ENCODE data around the gene MYL4.

DNA sequence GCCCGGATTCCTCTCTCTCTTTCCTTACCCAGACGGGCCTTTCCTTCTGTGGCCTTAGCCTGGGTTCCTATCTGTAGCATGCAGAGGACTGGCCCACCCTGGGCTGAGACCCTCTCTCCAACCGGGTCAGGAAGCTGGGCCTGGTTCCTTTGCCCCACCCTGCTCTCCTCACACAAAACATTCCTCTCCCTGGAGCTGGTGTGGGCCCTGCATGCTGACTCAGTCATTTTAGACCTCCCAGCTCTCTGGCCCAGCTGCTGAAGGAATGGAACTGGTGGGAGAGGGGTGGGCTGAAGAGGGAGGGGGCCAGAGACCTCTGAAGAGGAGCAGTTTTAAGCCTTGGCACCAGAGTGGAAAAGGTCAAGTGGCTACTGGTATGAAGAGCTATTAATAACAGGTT, 957 bp downstream of the MYL4 start:
- TF ChIP-seq YY1 (IDR thresholded peaks at IDR 0.05; ENCODE audit: low read depth, low read length) (no peak), EP300 (IDR thresholded peaks at IDR 0.05; ENCODE audit: borderline replicate concordance in 1 of 2, control insufficient read depth in 1 of 2, low read depth in 2 of 2, low read length in 2 of 2) (no peak), MXI1 (IDR thresholded peaks at IDR 0.05; ENCODE audit: low read depth, low read length) (no peak), ELK1 (IDR thresholded peaks at IDR 0.05; ENCODE audit: low read depth, low read length) (no peak), RFX5 (IDR thresholded peaks at IDR 0.05; ENCODE audit: low read depth, low read length) (no peak), SMAD5 (IDR thresholded peaks at IDR 0.05; ENCODE audit: low read depth) (no peak), NBN (IDR thresholded peaks at IDR 0.05) (no peak), POLR2AphosphoS5 (IDR thresholded peaks at IDR 0.05; ENCODE audit: low read length) (no peak), HDAC2 (IDR thresholded peaks at IDR 0.05) (no peak), EZH2 (IDR thresholded peaks at IDR 0.05; ENCODE audit: borderline replicate concordance, control insufficient read depth, low read depth, low read length) (no peak), TCF12 (IDR thresholded peaks at IDR 0.05; ENCODE audit: low read depth, low read length) (no peak), ZNF274 (IDR thresholded peaks at IDR 0.05; ENCODE audit: insufficient read depth, insufficient read length) (no peak)
- TF ChIP-seq, protein P1, sequence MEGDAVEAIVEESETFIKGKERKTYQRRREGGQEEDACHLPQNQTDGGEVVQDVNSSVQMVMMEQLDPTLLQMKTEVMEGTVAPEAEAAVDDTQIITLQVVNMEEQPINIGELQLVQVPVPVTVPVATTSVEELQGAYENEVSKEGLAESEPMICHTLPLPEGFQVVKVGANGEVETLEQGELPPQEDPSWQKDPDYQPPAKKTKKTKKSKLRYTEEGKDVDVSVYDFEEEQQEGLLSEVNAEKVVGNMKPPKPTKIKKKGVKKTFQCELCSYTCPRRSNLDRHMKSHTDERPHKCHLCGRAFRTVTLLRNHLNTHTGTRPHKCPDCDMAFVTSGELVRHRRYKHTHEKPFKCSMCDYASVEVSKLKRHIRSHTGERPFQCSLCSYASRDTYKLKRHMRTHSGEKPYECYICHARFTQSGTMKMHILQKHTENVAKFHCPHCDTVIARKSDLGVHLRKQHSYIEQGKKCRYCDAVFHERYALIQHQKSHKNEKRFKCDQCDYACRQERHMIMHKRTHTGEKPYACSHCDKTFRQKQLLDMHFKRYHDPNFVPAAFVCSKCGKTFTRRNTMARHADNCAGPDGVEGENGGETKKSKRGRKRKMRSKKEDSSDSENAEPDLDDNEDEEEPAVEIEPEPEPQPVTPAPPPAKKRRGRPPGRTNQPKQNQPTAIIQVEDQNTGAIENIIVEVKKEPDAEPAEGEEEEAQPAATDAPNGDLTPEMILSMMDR (IDR thresholded peaks at IDR 0.05 in 2 of 3, conservative IDR thresholded peaks at IDR 0.05 in 1 of 3; ENCODE audit: control insufficient read depth in 2 of 3, extremely low read depth in 1 of 3, insufficient read depth in 1 of 3, low read depth in 3 of 3, low read length in 3 of 3), result no peak
- TF ChIP-seq, protein P2, sequence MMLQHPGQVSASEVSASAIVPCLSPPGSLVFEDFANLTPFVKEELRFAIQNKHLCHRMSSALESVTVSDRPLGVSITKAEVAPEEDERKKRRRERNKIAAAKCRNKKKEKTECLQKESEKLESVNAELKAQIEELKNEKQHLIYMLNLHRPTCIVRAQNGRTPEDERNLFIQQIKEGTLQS (IDR thresholded peaks at IDR 0.05; ENCODE audit: borderline replicate concordance, extremely low read depth, low read depth, low read length), result no peak

All from GM12878 (cell line).